Suprapubic skin (tissue), 4 donors: ENCODE data around the gene LIPA.

ENCODE experiments used
- CTCF ChIP-seq, 2 donors: fragments of 200-600 bp in 1 of 2; fragments of 450-650 bp in 1 of 2; sonication (generic) in 1 of 2; IDR thresholded peaks; one replicate each; pipeline ENCODE4 v1.5.1; 2016 to 2019; ENCODE audit warnings: antibody characterized with exemption in 2 of 2, mild to moderate bottlenecking in 1 of 2, moderate library complexity in 1 of 2
- POLR2A ChIP-seq, 2 donors: fragments of 450-650 bp; IDR thresholded peaks; one replicate each; pipeline ENCODE4 v1.6.1; 2017; ENCODE audit warnings: antibody characterized with exemption in 2 of 2, mild to moderate bottlenecking in 2 of 2, moderate library complexity in 2 of 2
- POLR2AphosphoS5 ChIP-seq, 3 donors: sonication (generic); formaldehyde crosslinking; IDR thresholded peaks; one replicate each; pipeline ENCODE4 v1.6.1; 2017; ENCODE audit warnings: antibody characterized with exemption in 3 of 3

- TF ChIP-seq CTCF (IDR thresholded peaks at IDR 0.05), result no peak
- TF ChIP-seq POLR2A (IDR thresholded peaks at IDR 0.05), result no peak
- TF ChIP-seq POLR2AphosphoS5 (IDR thresholded peaks at IDR 0.05), result no peak
These were observed 46.2 kb upstream of the LIPA start for GRCh38 chr10:89297791-89298190.
